Peyer's patch (tissue), 4 donors: ENCODE data around the gene KCNIP3. TPM values are rescaled to one million over a fixed set of nuclear protein-coding genes. Genes with fewer than 3 reads are reported as not detected.
"Not testable (repeated sequence)": the region's sequence is repeated elsewhere in the genome, so short reads cannot be mapped to it uniquely, and the experiment has no call there.

Experiments
- DNase-seq, 3 donors: peaks; one replicate each; pipeline ENCODE4 v3.0.0-alpha.2; 2017 to 2019
- H3K27ac ChIP-seq, 4 donors: fragments of 200-600 bp; sonication (generic); one replicate each; pipeline ENCODE4 v1.5.1; 2016 to 2019
- H3K27me3 ChIP-seq, 2 donors: fragments of 200-600 bp; sonication (generic); one replicate each; pipeline ENCODE4 v1.5.1; 2019
- H3K36me3 ChIP-seq, 3 donors: fragments of 200-600 bp; sonication (generic); one replicate each; pipeline ENCODE4 v1.5.1; 2016 to 2019
- H3K4me1 ChIP-seq, 4 donors: fragments of 200-600 bp; sonication (generic); one replicate each; pipeline ENCODE4 v1.5.1; 2016 to 2019
- H3K4me3 ChIP-seq, 4 donors: fragments of 200-600 bp; sonication (generic); 1 replicate in 3 of 4; 2 replicates in 1 of 4; pipeline ENCODE4 v1.5.1; 2016 to 2019; ENCODE audit warnings: mild to moderate bottlenecking in 1 of 4
- H3K9me3 ChIP-seq, 4 donors: fragments of 200-600 bp; sonication (generic); one replicate each; pipeline ENCODE4 v1.5.1; 2016 to 2019; ENCODE audit warnings: mild to moderate bottlenecking in 1 of 4
- CTCF ChIP-seq, 6 experiments: fragments of 450-650 bp in 4 of 6; fragments of 200-600 bp in 2 of 6; sonication (generic) in 1 of 6; IDR thresholded peaks; one replicate each; pipeline ENCODE4 v1.5.1; 2017 to 2019; ENCODE audit warnings: antibody characterized with exemption in 6 of 6, mild to moderate bottlenecking in 3 of 6, moderate library complexity in 1 of 6
- POLR2A ChIP-seq, 2 donors: fragments of 450-650 bp; IDR thresholded peaks; one replicate each; pipeline ENCODE4 v1.5.1; 2017; ENCODE audit warnings: antibody characterized with exemption in 2 of 2, mild to moderate bottlenecking in 2 of 2, moderate library complexity in 2 of 2
- total RNA-seq, 4 donors: library from RNA; depleted of rRNA; stranded (reverse); fragments of >200 nt; gene quantifications; one replicate each; pipeline ENCODE4 v1.1.0, GENCODE V29; 2016

The KCNIP3 gene
- total RNA-seq, 4 donors from 2014 or later, result 4.9 to 11.4 (median 7.2) TPM

DNA sequence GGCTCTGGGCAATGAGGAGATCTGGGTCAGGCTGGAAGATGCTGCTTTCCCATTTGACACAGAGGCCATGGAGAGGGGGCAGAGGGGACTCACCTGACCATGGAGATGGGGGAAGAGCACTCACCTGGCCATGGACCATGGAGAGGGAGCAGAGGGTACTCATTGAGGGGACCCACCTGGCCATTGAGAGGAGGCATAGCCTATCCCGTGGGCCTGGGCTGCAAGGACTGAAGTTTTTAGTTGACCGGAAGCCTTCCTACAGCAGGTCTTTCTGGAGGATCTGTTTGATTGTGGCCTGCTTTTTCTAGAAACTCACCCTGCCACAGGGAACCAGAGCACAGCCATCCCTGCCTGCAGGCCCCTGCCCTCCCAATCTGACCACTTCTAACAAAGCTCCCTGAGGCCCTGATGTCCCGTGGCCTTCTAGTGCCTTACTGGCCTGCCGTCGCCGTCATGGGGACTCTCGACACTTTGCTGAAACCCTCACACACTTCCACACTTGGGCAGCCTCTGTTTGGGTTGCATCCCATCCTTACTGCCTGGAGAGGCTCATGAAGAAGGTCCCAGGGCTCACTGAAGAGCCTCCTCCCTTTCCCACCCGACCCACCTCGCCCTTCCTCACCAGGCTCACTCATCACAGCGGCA lies 28.0 kb upstream of the KCNIP3 start:
- Histone ChIP-seq H3K4me1 (peaks cover 0 to 1% (median 0%) of the 10 kb centered on the region in 4 donors), H3K4me3 (no peak overlapping the region), H3K27me3 (no peaks in the 10 kb centered on the region), H3K27ac (no peak overlapping the region), H3K9me3 (no peaks in the 10 kb centered on the region), H3K36me3 (no peaks in the 10 kb centered on the region)
- peak in 1 of 3 donors; percentile 28 for DNase-seq
- TF ChIP-seq CTCF (IDR thresholded peaks at IDR 0.05), result no peak
- no peak for TF ChIP-seq POLR2A (IDR thresholded peaks at IDR 0.05)

DNA sequence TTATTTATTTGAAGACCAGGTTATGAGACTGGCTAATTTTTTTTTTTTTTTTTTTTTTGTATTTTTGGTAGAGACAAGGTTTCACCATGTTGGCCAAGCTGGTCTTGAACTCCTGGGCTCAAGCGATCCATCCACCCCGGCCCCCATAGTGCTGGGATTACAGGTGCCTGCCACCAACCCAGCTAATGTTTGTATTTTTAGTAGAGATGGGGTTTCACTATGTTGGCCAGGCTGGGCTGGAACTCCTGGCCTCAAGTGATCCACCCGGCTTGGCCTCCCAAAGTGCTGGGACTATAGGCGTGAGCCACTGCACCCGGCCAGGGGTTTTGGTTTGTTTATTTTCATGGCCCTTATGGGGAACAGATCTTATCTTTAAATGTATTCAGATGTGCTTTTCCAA lies 27.4 kb upstream of the KCNIP3 start:
- not testable (repeated sequence) for H3K27me3 ChIP-seq, H3K4me3 ChIP-seq, H3K4me1 ChIP-seq, DNase-seq, H3K9me3 ChIP-seq, H3K36me3 ChIP-seq, H3K27ac ChIP-seq

- H3K9me3 ChIP-seq, result no peaks in the 10 kb centered on the region
- no peak overlapping the region for H3K4me3 ChIP-seq
- H3K36me3 ChIP-seq, result no peaks in the 10 kb centered on the region
- TF ChIP-seq POLR2A (IDR thresholded peaks at IDR 0.05) (no peak), CTCF (IDR thresholded peaks at IDR 0.05) (no peak)
- no peak overlapping the region for H3K27ac ChIP-seq
- peaks cover 0 to 8% (median 0%) of the 10 kb centered on the region in 4 donors for H3K4me1 ChIP-seq
- DNase-seq, result peak in 2 of 3 donors; percentile 4 to 37
- H3K27me3 ChIP-seq, result no peaks in the 10 kb centered on the region
Observed at GRCh38 chr2:95270541-95271081, 26.5 kb upstream of the KCNIP3 start.

DNA sequence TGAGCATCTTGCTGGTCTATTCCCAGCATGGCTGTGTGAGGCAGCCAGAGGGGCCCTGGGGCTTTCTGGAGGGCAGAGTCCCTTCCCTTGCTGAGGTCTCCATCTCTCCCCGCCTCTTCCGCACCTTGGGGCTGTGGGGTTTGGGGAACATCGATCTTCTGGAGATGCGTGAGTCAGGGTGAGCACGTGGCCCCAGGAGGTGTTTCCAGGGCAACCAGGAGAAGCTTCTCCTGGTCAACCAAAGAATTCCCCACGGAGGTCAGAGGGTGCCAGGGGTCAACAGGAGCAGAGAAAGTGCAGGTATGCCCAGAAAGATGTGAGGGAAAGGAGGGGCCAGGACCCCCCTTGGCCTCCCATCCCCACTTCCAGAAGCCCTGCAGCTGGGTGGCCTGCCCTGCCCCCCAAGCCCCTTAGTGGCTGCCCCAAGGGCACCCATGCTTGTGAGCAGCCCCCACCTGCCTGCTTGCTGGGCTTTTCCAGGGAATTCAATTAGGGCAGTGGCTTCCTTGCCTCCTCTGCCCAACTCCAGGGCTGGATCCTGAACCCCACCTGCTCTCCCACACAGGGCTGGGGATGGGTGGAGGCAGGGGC lies 25.7 kb upstream of the KCNIP3 start:
- DNase-seq, result peak in 1 of 3 donors; percentile 11
- TF ChIP-seq POLR2A (IDR thresholded peaks at IDR 0.05) (no peak), CTCF (IDR thresholded peaks at IDR 0.05) (no peak)
- H3K4me1 ChIP-seq, result peaks cover 0 to 8% (median 0%) of the 10 kb centered on the region in 4 donors
- no peak overlapping the region for H3K27ac ChIP-seq
- no peaks in the 10 kb centered on the region for H3K27me3 ChIP-seq
- H3K36me3 ChIP-seq, result no peaks in the 10 kb centered on the region
- H3K4me3 ChIP-seq, result no peak overlapping the region
- H3K9me3 ChIP-seq, result no peaks in the 10 kb centered on the region

DNA sequence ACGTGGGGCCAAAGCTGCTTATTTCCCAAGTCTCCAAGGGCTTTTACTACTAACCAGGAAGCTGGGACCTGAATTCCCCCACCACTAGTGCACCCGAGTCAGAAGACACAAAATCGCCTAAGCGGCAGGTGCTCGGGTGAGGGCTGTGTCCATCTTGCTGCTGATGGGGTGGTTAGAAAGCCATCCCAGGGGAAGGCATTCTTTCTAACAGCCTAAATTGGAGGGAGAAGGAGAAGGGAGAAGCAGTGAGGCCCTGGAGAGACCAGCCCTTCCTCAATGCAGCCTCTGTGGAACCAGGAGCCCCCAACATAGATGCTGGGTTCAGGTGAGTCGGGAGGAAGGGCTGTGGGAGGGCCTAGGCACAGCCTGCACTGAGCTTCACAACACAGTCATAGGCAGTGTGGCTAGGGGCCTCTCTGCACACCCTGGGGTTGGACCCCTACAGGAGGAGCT lies 24.8 kb upstream of the KCNIP3 start:
- Histone ChIP-seq H3K9me3 (no peaks in the 10 kb centered on the region), H3K4me1 (peaks cover 0 to 14% (median 0%) of the 10 kb centered on the region in 4 donors), H3K27me3 (no peaks in the 10 kb centered on the region), H3K4me3 (no peak overlapping the region), H3K36me3 (no peaks in the 10 kb centered on the region), H3K27ac (no peak overlapping the region)
- TF ChIP-seq CTCF (IDR thresholded peaks at IDR 0.05) (no peak), POLR2A (IDR thresholded peaks at IDR 0.05) (no peak)
- no peak for DNase-seq

GRCh38 chr2:95272781-95273180 lies 24.4 kb upstream of the KCNIP3 start:
- H3K4me3 ChIP-seq, result no peak overlapping the region
- peaks cover 0 to 15% (median 0%) of the 10 kb centered on the region in 4 donors for H3K4me1 ChIP-seq
- H3K9me3 ChIP-seq, result no peaks in the 10 kb centered on the region
- no peak overlapping the region for H3K27ac ChIP-seq
- H3K36me3 ChIP-seq, result no peaks in the 10 kb centered on the region
- no peaks in the 10 kb centered on the region for H3K27me3 ChIP-seq
- TF ChIP-seq POLR2A (IDR thresholded peaks at IDR 0.05), result no peak
- no peak for TF ChIP-seq CTCF (IDR thresholded peaks at IDR 0.05)
- peak in 1 of 3 donors; percentile 22 for DNase-seq
